Measurements from ENCODE around the gene SLC4A5.

DNA sequence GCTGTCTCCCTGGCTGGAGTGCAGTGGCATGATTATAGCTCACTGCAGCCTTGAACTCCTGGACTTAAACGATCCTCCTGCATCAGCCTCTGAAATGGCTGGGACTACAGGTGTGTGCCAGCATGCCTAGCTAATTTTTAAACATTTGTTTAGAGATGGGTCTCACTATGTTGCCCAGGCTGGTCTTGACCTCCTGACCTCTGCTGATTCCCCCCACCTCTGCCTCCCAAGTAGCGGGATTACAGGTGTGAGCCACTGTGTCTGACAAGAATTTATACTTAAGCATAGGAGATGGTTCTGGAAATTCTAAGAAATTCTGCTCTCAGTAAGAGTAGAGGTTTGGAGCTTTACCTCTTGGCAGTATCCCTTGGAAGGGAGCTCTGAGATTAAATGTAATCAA, 126.6 kb downstream of the SLC4A5 start:
- TF ChIP-seq POLR2AphosphoS5 (IDR thresholded peaks at IDR 0.05) = no peak
- TF ChIP-seq, protein P1, sequence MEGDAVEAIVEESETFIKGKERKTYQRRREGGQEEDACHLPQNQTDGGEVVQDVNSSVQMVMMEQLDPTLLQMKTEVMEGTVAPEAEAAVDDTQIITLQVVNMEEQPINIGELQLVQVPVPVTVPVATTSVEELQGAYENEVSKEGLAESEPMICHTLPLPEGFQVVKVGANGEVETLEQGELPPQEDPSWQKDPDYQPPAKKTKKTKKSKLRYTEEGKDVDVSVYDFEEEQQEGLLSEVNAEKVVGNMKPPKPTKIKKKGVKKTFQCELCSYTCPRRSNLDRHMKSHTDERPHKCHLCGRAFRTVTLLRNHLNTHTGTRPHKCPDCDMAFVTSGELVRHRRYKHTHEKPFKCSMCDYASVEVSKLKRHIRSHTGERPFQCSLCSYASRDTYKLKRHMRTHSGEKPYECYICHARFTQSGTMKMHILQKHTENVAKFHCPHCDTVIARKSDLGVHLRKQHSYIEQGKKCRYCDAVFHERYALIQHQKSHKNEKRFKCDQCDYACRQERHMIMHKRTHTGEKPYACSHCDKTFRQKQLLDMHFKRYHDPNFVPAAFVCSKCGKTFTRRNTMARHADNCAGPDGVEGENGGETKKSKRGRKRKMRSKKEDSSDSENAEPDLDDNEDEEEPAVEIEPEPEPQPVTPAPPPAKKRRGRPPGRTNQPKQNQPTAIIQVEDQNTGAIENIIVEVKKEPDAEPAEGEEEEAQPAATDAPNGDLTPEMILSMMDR (IDR thresholded peaks at IDR 0.05) = no peak
